Measurements from ENCODE around the gene ZMYM3.
"Not testable (repeated sequence)": the region's sequence is repeated elsewhere in the genome, so short reads cannot be mapped to it uniquely, and the experiment has no call there.

Gene ZMYM3

DNA sequence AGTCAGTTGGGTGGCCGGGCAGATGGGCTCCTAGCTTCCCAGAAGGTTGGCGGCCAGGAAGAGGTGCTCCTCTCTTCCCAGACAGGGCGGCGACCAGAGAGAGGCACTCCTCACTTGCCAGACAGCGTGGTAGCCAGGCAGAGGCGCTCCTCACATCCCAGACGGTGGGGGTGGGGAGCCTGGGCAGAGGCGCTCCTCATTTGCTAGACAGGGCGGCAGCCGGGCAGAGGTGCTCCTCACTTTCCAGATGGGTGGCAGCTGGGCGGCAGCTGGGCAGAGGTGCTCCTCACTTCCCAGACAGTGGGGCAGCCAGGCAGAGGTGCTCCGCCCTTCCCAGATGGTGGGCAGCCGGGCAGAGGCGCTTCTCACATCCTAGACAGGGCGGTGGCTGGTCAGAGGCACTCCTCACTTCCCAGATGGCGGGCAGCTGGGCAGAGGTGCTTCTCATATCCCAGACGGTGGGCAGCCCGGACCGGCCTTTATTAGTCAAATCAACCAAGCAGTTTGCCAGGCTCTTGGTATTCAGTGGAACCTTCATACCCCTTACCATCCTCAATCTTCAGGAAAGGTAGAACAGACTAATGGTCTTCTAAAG is 16.0 kb upstream of the ZMYM3 start:
- TF ChIP-seq CTCF (conservative IDR thresholded peaks at IDR 0.05; ENCODE audit: low read depth, low read length), result no peak
- DNase-seq (ENCODE audit: low read depth), result no peak
- no peak overlapping the region for H3K4me3 ChIP-seq (ENCODE audit: low read length)

DNA sequence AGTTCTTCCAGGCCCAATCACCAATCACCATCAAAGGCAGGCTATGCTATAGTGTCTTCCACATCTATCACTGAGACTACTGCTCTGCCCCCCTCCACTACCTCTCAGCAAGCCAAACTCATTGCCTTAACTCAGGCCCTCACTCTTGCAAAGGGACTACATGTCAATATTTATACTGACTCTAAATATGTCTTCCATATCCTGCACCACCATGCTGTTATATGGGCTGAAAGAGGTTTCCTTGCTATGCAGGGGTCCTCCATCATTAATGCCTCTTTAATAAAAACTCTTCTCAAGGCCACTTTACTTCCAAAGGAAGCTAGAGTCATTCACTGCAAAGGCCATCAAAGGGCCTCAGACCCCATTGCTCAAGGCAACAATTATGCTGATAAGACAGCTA is 14.7 kb upstream of the ZMYM3 start:
- H3K4me3 ChIP-seq (ENCODE audit: low read length); DNase-seq (ENCODE audit: low read depth): not testable (repeated sequence)

- H3K4me3 ChIP-seq (ENCODE audit: low read length), result no peak overlapping the region
- no peak for TF ChIP-seq CTCF (conservative IDR thresholded peaks at IDR 0.05; ENCODE audit: low read depth, low read length)
- no peak for DNase-seq (ENCODE audit: low read depth)
Measured at GRCh38 chrX:71256856-71257255, 2.9 kb upstream of the ZMYM3 start.

DNA sequence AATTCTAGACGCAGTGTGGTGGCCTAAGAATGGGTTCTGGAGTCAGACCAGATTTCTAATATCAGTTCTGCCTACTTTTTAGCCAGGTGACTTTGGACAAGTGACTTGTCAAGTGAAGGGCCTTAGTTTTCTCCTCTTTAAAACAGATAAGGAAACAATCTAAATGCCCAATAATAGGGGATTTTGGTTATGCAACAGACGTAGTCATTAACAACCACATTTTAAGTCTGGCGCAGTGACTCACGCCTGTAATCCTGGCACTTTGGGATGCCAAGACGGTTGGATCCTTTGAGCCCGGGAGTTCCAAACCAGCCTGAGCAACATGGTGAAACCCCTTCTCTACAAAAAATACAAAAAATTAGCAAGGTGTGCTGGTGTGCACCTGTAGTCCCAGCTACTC is 2.1 kb upstream of the ZMYM3 start:
- no peak for TF ChIP-seq CTCF (conservative IDR thresholded peaks at IDR 0.05; ENCODE audit: low read depth, low read length)
- no peak for DNase-seq (ENCODE audit: low read depth)
- no peak overlapping the region for H3K4me3 ChIP-seq (ENCODE audit: low read length)

DNA sequence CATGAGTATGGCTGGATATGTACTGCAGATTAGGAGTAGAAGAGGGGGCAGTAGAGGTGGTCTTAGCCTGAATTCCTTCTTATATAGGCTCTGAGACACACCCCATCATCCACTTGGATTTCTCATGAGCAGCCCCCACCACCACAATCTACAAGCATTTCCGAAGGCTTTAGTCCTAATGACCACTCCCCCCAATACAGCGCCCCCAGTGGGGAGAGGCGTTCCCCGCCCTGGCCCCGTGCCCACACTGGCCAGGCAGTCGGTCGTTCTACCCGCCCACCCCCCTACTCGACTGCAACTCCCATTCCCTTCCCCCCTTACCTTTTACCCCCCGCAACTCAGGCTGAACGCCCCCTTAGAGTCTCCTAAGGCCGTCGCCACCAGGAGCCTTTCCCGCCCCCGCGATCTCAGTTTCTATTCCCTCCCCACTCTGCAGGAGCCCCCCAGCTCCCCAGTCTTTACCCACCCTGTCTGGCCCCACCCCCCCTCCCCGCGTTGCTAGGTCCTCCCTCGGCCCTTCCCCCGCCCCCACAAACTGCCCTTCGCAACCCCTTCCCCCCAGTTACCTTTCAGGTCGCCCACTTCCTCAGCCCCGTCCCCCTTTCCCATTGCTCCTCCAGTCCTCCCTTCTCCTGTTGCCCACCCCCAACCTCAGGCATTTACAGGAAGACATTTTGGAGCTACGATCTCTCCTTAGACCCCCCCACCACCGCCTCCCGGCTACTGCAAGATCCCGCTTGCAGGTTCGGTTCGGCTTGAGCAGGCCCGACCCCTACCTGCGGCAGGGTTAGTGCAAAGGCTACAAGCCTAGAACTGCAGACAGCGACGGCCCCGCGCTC is 468 bp downstream of the ZMYM3 start:
- TF ChIP-seq CTCF (conservative IDR thresholded peaks at IDR 0.05; ENCODE audit: low read depth, low read length), result peak; percentile 49
- DNase-seq (ENCODE audit: low read depth), result no peak
- peak overlapping the region; percentile 82 for H3K4me3 ChIP-seq (ENCODE audit: low read length)

GRCh38 chrX:71252221-71252620 is 1.7 kb downstream of the ZMYM3 start:
- DNase-seq (ENCODE audit: low read depth), result no peak
- no peak overlapping the region for H3K4me3 ChIP-seq (ENCODE audit: low read length)
- no peak for TF ChIP-seq CTCF (conservative IDR thresholded peaks at IDR 0.05; ENCODE audit: low read depth, low read length)

- no peak for TF ChIP-seq CTCF (conservative IDR thresholded peaks at IDR 0.05; ENCODE audit: low read depth, low read length)
- no peak overlapping the region for H3K4me3 ChIP-seq (ENCODE audit: low read length)
- no peak for DNase-seq (ENCODE audit: low read depth)
Measured at GRCh38 chrX:71251466-71251973, 2.4 kb downstream of the ZMYM3 start.

All from retinal pigment epithelial cell (primary cell).